H1 (cell line): ENCODE measurements around the gene TAAR8. TPM values are rescaled to one million over a fixed set of nuclear protein-coding genes. Genes with fewer than 3 reads are reported as not detected.

Source experiments
- CBX8 ChIP-seq: fragments of 300-800, 300-1000 bp; sonication (generic); IDR thresholded peaks from 2 replicates; pipeline ENCODE4 v1.7.1; 2016; ENCODE audit warnings: low read depth, low read length, borderline replicate concordance
- CHD2 ChIP-seq: IDR thresholded peaks from 2 replicates; pipeline ENCODE4 v1.6.1; 2012; ENCODE audit warnings: low read length, improper control_type of control experiment
- CREB1 ChIP-seq: IDR thresholded peaks from 2 replicates; pipeline ENCODE4 v1.6.1; 2012; ENCODE audit warnings: inconsistent platforms
- RAD21 ChIP-seq, 2 experiments: IDR thresholded peaks in 1 of 2; conservative IDR thresholded peaks in 1 of 2; 2 replicates each; pipeline ENCODE4 v1.6.1; 2011; ENCODE audit warnings: low read depth in 2 of 2, low read length in 2 of 2, improper control_type of control experiment in 1 of 2, inconsistent platforms in 1 of 2, mild to moderate bottlenecking in 1 of 2, moderate library complexity in 1 of 2
- RNF2 ChIP-seq: fragments of 200-900, 300-1000 bp; sonication (generic); IDR thresholded peaks from 2 replicates; pipeline ENCODE4 v1.7.1; 2016; ENCODE audit warnings: borderline replicate concordance, low read depth, mild to moderate bottlenecking, antibody characterized with exemption, low read length; ENCODE audit not compliant: poor library complexity, severe bottlenecking; ENCODE audit errors: missing control alignments
- TBP ChIP-seq: IDR thresholded peaks from 2 replicates; pipeline ENCODE4 v1.6.1; 2011; ENCODE audit warnings: low read depth, low read length, improper control_type of control experiment
- YY1 ChIP-seq: IDR thresholded peaks from 2 replicates; pipeline ENCODE4 v1.6.1; 2011; ENCODE audit warnings: low read depth, mild to moderate bottlenecking, low read length
- polyA plus RNA-seq, 7 experiments: library from polyadenylated mRNA; depleted of rRNA in 3 of 7; stranded (reverse) in 5 of 7; unstranded in 2 of 7; fragments of >200 nt in 5 of 7; fragments of 200-250 nt in 2 of 7; gene quantifications; 1 replicate in 5 of 7; 2 replicates in 1 of 7; 4 replicates in 1 of 7; pipeline versions ENCODE4 v1.2.1 to v1.2.3, GENCODE V29; 2011 to 2013; ENCODE audit warnings: missing spikeins in 2 of 7, mixed read lengths in 2 of 7
- total RNA-seq: library from RNA; stranded (reverse); fragmentation: NEBNext Ultra II Directional; extraction: Animal tissue kit (Norgen Biotek cat#: 25700); gene quantifications from 2 replicates; pipeline ENCODE4 v1.2.1, GENCODE V29; 2021

TAAR8 gene
- total and polyA plus RNA-seq, 2 of the 8 experiments (the other 6 are each of a cell fraction or from before 2014, with no cell fraction given) = not detected

- no peak for TF ChIP-seq TBP
- no peak for TF ChIP-seq RNF2
- no peak for TF ChIP-seq YY1
- no peak for TF ChIP-seq CREB1
- TF ChIP-seq RAD21 (IDR thresholded peaks at IDR 0.05 in 1 of 2, conservative IDR thresholded peaks at IDR 0.05 in 1 of 2; ENCODE audit: low read depth in 2 of 2, low read length in 2 of 2) = no peak
- no peak for TF ChIP-seq CHD2
- no peak for TF ChIP-seq CBX8
Measured at GRCh38 chr6:132537977-132538376, 14.5 kb upstream of the TAAR8 start, which contains the start of gene TAAR9 (continued).
